Central memory CD8-positive, alpha-beta T cell (primary cell): Measurements from ENCODE around the gene ADAT3.
A peak's percentile ranks its signal among the peaks of the same experiment; 100 is the strongest.

Experiments used
- ATAC-seq: fragments of 150-1000 bp; cut with Tn5 transposase; replicated peaks from 2 replicates; pipeline ENCODE4 v1.10.0; 2022; ENCODE audit warnings: mild to moderate bottlenecking, moderate FRiP score, moderate number of reproducible peaks; ENCODE audit not compliant: poor library complexity, severe bottlenecking; ENCODE audit errors: extremely low read depth
- DNase-seq, 2 donors: peaks; one replicate each; pipeline ENCODE4 v3.0.0; 2021; ENCODE audit warnings: low spot score in 2 of 2
- H3K27ac Mint-ChIP-seq: one replicate; pipeline ENCODE4 v1.8.0; 2022; ENCODE audit warnings: low read depth, mild to moderate bottlenecking, moderate library complexity, mixed read lengths
- H3K27me3 Mint-ChIP-seq: one replicate; pipeline ENCODE4 v1.8.0; 2022; ENCODE audit warnings: mixed read lengths
- H3K36me3 Mint-ChIP-seq: one replicate; pipeline ENCODE4 v1.8.0; 2022; ENCODE audit warnings: mild to moderate bottlenecking, moderate library complexity, mixed read lengths; ENCODE audit not compliant: insufficient read depth
- H3K4me1 Mint-ChIP-seq: one replicate; pipeline ENCODE4 v1.8.0; 2022; ENCODE audit warnings: mixed read lengths
- H3K4me3 Mint-ChIP-seq: one replicate; pipeline ENCODE4 v1.8.0; 2022; ENCODE audit warnings: mild to moderate bottlenecking, moderate library complexity, mixed read lengths
- H3K9me3 Mint-ChIP-seq: one replicate; pipeline ENCODE4 v1.8.0; 2022; ENCODE audit warnings: mixed read lengths

ADAT3 gene

DNA sequence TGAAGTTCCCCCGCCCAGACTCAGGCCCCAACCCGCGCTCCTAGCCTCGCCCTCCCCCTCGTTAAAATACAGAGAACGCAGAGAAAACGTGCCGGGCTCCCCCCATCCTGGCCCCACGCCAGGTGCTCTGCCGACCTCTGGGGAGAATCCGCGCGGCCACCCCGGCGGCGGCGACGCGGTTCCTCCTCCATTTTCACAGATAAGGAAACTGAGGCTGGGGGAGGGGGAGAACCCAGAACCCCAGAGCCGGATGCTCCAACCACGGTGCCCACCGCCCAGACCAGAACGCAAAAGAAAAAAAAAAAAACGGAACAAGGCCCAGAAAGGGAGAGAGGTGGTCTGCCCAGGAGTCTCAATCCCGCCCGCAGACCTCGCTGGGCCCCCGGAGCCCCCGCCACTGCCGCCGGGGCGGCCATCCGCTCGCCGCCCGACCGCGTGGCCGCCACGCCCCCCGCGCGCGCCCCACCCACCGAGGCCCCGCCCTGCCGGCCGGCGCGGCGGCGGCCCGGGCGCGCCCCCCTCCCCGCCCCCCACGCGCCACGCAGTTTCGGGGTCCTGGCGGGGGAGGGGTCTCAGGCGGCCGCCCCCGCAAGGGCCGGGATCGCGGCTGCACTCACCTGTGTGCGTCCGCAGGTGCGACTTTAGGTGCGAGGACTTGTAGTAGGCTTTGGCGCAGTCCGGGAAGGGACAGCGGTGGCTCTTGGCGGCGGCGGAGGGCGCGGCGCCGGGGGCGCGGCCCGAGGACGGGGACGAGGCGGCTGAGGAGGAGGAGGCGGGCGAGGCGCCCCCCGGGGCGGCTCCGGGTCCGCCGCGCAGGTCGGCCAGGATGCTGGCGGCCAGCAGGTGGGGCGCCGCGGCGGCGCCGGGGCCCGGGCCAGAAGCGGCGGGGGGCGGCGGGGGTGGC is 42.5 kb upstream of the ADAT3 start:
- Mint-ChIP-seq H3K9me3 (no peaks in the 10 kb centered on the region), H3K27ac (peak overlapping the region; percentile 95), H3K36me3 (peaks cover 18% of the 10 kb centered on the region), H3K4me3 (peak overlapping the region; percentile 97), H3K27me3 (no peaks in the 10 kb centered on the region), H3K4me1 (peaks cover 31% of the 10 kb centered on the region)
- ATAC-seq (no peak), DNase-seq (peak in 1 of 2 donors; percentile 42)

DNA sequence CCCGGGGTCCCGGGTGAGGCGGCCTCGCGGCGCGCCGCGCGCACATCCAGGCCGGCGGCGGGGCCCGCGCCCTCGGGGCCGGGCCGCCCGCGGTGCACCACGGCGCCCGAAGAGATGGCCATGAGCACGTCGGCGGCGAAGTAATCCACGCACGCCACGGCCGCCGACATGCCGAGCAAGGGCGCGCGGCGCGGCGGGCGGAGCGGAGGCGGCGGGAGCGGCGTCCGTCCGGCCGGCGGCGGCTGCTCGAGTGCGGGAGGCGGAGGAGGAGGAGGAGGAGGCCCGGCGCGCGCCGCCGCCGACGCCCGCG is 41.9 kb upstream of the ADAT3 start, which contains the start of gene KLF16:
TSS of gene KLF16 (minus strand) at position 252 of the 310 bp plus-strand sequence. CDS start at position 170, 82 bp downstream.
- no peak for ATAC-seq
- DNase-seq: no peak
- H3K27ac Mint-ChIP-seq: peak within 1 kb of the TSS; percentile 95
- H3K36me3 Mint-ChIP-seq: peaks cover 15% of the 10 kb centered on the region
- no peaks in the 10 kb centered on the region for H3K9me3 Mint-ChIP-seq
- peaks cover 30% of the 10 kb centered on the region for H3K4me1 Mint-ChIP-seq
- peak within 1 kb of the TSS; percentile 97 for H3K4me3 Mint-ChIP-seq
- no peaks in the 10 kb centered on the region for H3K27me3 Mint-ChIP-seq

DNA sequence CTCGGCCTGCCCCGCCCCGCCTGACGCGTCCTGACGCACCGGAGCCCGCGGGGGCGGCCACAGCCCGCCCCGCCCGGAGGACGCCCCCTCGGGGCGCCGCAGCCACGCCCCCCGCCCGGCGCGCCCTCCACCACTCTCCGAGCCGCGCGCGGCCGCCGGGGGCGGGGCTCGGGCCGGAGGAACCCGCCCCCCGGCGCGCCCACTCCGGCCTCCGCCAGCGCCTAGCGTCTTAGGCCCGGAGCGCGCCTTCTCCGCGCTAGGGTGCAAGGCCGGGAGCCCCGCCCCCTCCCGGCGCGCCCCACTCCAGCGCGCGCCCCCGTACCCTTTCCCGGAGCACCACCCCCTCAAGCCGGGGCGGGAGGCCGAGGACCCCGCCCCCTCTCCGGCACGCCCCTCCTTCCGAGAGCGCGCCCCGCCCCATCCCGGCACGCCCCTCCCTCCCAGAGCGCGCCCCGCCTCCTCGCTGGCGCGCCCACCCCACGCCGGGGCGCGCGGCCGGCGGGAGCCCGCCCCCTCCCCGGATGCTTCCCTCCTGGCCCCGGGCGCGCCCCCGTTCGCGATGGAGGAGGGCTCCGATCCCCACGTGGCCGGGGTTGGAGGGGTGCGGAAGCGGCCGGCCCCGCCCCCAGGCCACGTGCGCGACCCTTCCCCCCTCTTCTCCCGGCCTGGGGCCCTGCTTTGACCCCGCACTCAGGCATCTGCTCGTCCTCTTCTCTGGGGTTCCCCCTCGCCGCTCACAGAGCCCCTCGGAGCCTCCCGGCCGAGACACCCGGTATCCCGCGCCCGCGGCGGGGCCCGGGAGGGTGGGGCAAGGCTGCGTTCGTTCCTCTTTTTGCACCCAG is 41.3 kb upstream of the ADAT3 start:
- Mint-ChIP-seq H3K27ac (no peak overlapping the region), H3K9me3 (no peaks in the 10 kb centered on the region), H3K4me1 (peaks cover 24% of the 10 kb centered on the region), H3K36me3 (peaks cover 17% of the 10 kb centered on the region), H3K27me3 (no peaks in the 10 kb centered on the region), H3K4me3 (peak overlapping the region; percentile 67)
- ATAC-seq: peak; percentile 72
- DNase-seq: peak; percentile 81 to 87

DNA sequence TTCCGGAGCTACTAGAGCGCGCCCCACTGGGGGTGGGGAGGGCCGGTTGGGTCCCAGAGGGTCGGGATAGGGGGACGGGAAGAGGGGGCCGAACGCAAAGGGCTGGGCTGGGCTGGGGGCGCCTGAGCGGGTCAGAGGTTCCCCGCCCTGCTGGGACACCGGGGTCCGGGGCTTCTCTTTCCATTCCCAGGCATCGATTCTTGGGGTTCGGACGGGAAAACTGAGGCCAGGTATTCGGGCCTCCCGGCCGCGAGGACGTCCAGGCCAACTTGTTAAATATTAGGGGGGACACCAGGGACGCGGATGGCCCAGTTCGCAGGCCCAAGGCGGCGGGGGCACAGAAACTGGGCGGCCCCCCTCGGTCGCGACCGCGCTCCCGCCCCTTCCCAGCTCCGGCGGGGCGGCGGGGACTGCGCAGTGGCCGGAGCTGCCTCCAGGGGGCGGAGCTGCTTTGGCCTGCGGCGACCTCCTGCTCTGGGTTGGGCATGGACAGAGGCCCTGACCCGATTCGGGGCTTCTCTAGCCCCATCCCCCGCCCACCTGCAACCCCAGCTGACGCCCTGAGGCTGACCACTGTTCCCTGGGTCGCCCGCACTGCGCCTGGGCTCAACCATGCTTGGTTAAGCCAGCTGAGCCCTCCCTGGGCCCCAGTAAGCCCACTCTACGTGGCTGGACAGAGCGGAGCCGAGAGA is 40.6 kb upstream of the ADAT3 start:
- peak overlapping the region; percentile 67 for H3K4me3 Mint-ChIP-seq
- no peaks in the 10 kb centered on the region for H3K27me3 Mint-ChIP-seq
- H3K27ac Mint-ChIP-seq: peak overlapping the region; percentile 16
- H3K36me3 Mint-ChIP-seq: peaks cover 14% of the 10 kb centered on the region
- peaks cover 17% of the 10 kb centered on the region for H3K4me1 Mint-ChIP-seq
- DNase-seq: no peak
- no peaks in the 10 kb centered on the region for H3K9me3 Mint-ChIP-seq
- ATAC-seq: no peak

DNA sequence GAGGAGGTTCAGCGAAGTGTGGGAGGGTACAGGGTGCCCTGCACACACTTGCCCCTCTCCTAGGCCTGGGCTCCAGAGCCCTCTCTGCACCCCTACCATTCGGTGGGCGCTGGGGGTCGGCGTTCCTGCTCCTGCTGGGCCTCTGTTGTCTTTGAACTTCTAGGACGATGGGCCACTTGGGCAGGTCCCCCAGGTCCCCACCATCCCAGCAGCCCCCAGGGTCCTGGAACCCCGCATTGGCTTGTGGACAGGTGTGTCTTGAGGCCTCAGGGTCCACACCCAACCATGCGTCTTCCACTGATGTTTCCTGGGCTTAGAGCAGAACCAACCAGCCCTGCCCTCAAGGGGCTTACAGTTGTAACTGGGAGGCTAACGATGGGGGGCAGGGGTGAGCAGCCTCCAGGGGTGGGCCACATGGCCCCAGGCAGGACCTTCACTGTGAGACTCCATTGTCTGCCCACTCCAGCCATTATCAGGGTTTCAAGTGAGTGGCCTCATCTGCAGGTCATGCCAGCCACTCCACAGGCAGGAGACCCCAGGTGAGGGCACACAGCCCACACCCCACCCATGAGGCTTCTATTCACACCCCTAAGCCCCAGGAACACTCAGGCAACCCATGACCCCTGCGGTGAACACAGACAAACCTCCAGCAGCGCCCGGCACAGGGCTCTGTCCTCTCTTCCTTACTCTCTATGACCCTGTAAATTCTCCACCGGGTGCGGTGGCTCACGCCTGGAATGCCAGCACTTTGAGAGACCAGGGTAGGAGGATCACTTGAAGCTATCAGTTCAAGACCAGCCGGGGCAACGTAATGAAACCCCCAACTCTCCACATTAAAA is 39.8 kb upstream of the ADAT3 start:
- Mint-ChIP-seq H3K9me3 (no peaks in the 10 kb centered on the region), H3K27ac (peak overlapping the region; percentile 16), H3K27me3 (no peaks in the 10 kb centered on the region)

DNA sequence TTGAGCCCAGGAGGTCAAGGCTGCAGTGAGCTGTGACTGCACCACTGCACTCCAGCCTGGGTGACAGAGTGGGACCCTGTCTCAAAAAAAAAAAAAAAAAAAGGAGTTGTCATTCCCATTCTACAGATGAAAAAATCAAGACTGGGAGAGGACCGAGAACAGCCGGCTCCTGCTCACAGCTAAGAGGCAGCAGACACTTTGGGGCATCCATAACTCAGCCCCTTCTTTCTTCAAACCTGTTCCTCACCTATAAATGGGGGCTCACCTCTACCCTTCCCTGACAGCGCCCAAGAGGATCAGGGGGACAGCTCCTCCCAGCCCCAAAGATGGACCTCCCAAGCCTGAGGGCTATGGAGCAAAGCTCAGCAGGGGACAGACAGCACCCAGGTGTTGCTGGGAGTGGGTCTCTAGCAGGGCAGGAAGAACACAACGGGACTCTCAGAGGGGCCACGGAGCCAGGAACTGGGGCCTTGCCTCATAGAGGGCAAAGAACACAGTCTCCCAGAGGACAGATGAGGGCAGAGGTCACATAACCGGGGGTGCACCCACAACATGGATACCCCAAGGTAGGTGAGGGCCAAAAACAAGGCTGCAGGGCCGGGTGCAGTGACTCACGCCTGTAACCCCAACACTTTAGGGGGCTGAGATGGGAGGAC is 38.4 kb upstream of the ADAT3 start:
- no peak overlapping the region for H3K4me3 Mint-ChIP-seq
- DNase-seq: no peak
- H3K27ac Mint-ChIP-seq: no peak overlapping the region
- H3K27me3 Mint-ChIP-seq: no peaks in the 10 kb centered on the region
- no peak for ATAC-seq
- peaks cover 14% of the 10 kb centered on the region for H3K36me3 Mint-ChIP-seq
- peaks cover 8% of the 10 kb centered on the region for H3K4me1 Mint-ChIP-seq
- H3K9me3 Mint-ChIP-seq: no peaks in the 10 kb centered on the region

More for the DNA sequence above, 39.8 kb upstream of the ADAT3 start:
- Mint-ChIP-seq H3K4me1 (peaks cover 17% of the 10 kb centered on the region), H3K4me3 (peak overlapping the region; percentile 67), H3K36me3 (peaks cover 15% of the 10 kb centered on the region)
- DNase-seq: no peak
- ATAC-seq: no peak

DNA sequence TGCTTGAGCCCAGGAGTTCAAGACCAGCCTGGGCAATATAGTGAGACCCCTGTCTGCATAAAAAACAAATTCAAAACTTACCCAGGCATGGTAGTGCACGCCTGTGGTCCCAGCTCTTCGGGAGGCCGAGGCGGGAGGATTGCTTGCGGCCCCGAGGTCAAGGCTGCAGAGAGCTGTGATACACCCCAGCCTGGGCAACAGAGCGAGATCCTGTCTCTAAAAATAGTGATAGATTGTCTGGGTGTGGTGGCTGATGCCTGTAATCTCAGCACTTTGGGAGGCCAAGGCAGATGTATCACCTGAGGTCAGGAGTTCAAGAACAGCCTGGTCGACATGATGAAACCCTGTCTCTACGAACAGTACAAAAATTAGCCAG is 37.9 kb upstream of the ADAT3 start:
- ATAC-seq: no peak
- H3K4me1 Mint-ChIP-seq: peaks cover 3% of the 10 kb centered on the region
- no peak for DNase-seq
- H3K27me3 Mint-ChIP-seq: no peaks in the 10 kb centered on the region
- peaks cover 14% of the 10 kb centered on the region for H3K36me3 Mint-ChIP-seq
- H3K27ac Mint-ChIP-seq: no peak overlapping the region
- H3K4me3 Mint-ChIP-seq: no peak overlapping the region
- H3K9me3 Mint-ChIP-seq: no peaks in the 10 kb centered on the region

DNA sequence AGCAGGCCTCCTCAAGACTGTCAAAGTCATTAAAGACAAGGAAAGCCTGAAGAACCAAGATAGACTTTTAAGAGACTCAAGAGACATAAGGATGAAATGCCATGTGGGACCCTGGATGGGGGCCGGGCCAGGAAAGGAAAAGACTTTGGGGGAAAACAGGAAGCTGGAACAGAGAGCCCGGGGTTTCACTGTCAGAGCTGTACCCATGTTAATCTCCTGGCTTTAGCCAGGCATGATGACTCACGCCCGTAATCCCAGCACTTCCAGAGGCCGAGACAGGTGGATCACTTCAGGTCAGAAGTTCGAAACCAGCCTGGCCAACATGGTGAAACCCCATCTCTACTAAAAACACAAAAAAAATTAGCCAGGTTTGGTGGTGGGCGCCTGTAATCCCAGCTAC is 36.2 kb upstream of the ADAT3 start:
- no peak for ATAC-seq
- no peak overlapping the region for H3K4me3 Mint-ChIP-seq
- H3K4me1 Mint-ChIP-seq: peaks cover 2% of the 10 kb centered on the region
- H3K36me3 Mint-ChIP-seq: peaks cover 19% of the 10 kb centered on the region
- H3K9me3 Mint-ChIP-seq: no peaks in the 10 kb centered on the region
- DNase-seq: no peak
- no peak overlapping the region for H3K27ac Mint-ChIP-seq
- no peaks in the 10 kb centered on the region for H3K27me3 Mint-ChIP-seq

DNA sequence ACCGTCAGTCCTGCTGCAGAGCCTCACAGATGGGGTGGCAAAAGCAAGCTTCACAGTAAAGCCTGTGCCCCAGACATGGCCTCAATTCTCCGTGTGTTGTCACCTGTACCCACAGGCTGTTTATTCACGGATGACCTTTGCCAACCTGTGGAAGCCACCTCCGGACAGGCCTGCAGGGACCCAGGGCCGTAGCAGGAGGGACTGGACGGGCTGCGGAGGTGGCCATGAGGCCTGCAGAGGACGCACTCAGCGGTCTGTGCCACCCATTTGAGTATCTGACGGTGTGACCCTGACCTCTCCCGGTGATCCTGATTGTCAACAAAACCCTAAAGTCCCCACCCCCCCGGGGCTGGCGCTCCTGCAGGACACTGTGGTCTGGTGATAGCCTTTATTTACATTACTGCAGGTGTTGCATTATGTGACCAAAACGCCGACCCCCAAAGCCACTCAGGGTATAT is 34.0 kb upstream of the ADAT3 start:
- peaks cover 29% of the 10 kb centered on the region for H3K36me3 Mint-ChIP-seq
- no peaks in the 10 kb centered on the region for H3K9me3 Mint-ChIP-seq
- DNase-seq: no peak
- H3K4me3 Mint-ChIP-seq: no peak overlapping the region
- ATAC-seq: no peak
- no peak overlapping the region for H3K27ac Mint-ChIP-seq
- no peaks in the 10 kb centered on the region for H3K27me3 Mint-ChIP-seq
- peaks cover 22% of the 10 kb centered on the region for H3K4me1 Mint-ChIP-seq

DNA sequence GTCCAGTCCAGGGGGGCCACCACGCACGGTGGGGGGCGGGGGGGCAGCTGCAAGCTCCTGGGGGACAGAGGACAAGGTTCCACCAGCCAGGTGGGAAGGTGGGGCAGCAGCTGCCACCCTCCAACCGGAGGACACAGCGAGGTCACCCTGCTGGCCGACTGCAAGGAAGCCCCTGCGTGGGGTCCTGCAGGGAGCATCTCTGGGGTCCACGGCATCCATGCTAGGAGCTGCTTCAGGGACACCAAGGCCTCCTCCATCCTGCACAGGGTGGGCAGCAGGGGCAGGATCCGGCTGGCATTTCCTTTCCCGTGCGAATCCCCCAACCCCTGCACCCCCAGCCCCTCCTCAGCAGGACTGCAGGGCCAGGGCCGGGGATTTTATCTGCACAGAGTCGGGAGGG is 33.6 kb upstream of the ADAT3 start:
- H3K36me3 Mint-ChIP-seq: peaks cover 33% of the 10 kb centered on the region
- no peak overlapping the region for H3K27ac Mint-ChIP-seq
- no peak for ATAC-seq
- no peak for DNase-seq
- H3K4me1 Mint-ChIP-seq: peaks cover 26% of the 10 kb centered on the region
- H3K9me3 Mint-ChIP-seq: no peaks in the 10 kb centered on the region
- no peaks in the 10 kb centered on the region for H3K27me3 Mint-ChIP-seq
- H3K4me3 Mint-ChIP-seq: no peak overlapping the region

DNA sequence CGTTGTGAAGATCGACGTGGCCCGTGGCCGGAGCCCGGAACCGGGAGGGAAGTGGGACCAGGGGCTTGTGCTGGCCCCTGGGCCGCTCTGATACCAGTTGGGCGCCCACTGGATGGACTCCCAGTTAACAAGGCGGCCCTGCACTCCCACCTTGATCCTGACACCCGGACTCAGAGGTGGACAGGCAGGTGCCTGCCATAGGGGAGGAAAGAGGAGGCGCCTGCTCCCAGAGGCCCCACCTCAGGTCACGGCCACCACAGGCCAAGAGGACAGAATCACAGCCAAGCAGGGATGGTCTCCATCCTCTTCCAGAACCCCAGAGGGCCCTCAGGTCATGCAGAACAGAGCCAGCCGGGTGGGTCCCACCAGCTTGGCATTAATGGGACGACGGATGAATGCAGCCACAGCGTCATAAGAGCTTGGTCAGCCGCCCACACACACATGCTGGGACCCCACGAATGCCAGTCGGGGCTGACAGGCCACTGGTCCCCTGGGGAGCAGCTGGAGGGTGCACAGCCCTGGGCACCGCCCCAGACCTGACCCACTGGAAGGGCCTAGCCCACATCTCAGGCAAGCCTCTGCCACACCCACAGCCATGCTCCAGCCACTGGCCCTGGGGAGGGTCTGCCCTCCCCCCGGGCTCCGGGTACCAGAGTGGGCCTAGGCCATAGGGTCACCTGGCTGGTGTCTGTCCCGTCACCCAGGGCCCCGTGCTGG is 32.2 kb upstream of the ADAT3 start:
- Mint-ChIP-seq H3K4me1 (peaks cover 26% of the 10 kb centered on the region), H3K36me3 (peaks cover 36% of the 10 kb centered on the region), H3K4me3 (peak overlapping the region; percentile 99), H3K27ac (no peak overlapping the region), H3K9me3 (no peaks in the 10 kb centered on the region), H3K27me3 (no peaks in the 10 kb centered on the region)
- no peak for DNase-seq
- no peak for ATAC-seq
